GM18861 (cell line): Measurements from ENCODE around the gene TWNK.
"Not testable (repeated sequence)": the region's sequence is repeated elsewhere in the genome, so short reads cannot be mapped to it uniquely, and the experiment has no call there.

Source experiments
- ATAC-seq: cut with Tn5 transposase; IDR thresholded peaks from one replicate; pipeline ENCODE4 v1.9.1; 2021; ENCODE audit not compliant: unreplicated experiment

Gene TWNK

GRCh38 chr10:101029520-101030295 is 42.4 kb downstream of the TWNK start:
- ATAC-seq: no peak

- no peak for ATAC-seq
Measured at GRCh38 chr10:101030496-101031127, 43.3 kb downstream of the TWNK start.

DNA sequence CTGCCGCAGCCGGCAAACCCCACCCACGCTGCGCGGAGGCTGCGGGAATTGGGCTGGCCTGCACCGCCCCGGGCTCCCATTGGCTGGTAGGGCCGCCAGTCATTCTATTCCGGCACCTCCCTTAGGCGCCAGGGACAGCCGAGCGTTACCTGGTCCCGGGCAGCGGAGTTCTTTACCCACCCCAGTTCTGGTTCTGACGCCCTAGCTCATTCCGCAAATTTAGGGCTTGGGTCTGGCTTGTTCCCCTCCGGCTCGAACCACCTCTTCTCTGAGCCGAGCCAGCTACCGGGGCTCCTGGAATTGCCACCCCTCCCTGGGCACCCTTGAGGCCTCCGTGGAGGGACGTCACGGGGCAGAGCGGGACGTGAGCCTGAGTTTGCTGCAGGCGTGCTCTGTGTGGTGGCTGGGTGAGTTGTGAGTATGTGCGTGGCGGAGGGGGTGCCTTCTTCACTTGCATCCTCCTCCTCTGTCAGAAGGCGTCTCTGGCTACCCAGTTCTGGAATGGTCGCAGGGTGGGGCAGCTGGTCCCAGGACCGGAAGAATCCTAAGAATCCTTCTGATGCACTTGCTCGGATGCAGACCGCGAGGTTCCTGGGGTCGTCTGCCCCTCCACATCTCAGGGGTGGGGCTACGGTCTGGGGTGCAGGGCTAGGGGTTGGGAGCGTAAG is 43.9 kb downstream of the TWNK start, which contains the start of the genes PDZD7 and SFXN3:
TSS of gene PDZD7 (minus strand) at position 2 of the 668 bp plus-strand sequence. CDS start 910 bp downstream, outside the sequence.
TSS of gene SFXN3 (plus strand) at position 107 of the 668 bp plus-strand sequence. CDS start 3,461 bp downstream, outside the sequence.
- peak; percentile 78 for ATAC-seq

- no peak for ATAC-seq
Measured at GRCh38 chr10:101031796-101032636, 44.7 kb downstream of the TWNK start.

- no peak for ATAC-seq
Measured at GRCh38 chr10:101032637-101033224, 45.4 kb downstream of the TWNK start.

DNA sequence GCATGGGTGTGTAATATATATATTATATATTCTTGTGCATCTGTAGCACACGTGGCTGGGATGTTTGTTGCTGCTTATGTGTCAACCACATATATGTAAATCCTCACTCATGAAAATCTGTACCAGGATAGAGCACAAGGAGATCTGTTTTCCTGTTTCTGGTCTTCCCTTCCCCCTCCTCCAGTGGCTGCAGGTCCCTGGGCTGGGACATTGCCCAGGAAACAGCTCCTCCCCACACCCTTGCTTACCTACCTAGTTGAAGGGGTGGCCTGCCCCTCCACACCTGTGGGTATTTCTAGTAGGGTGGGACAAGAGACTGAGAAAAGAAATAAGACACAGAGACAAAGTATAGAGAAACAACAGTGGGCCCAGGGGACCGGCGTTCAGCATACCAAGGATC is 45.9 kb downstream of the TWNK start:
- no peak for ATAC-seq

GRCh38 chr10:101034404-101034803 is 47.1 kb downstream of the TWNK start:
- ATAC-seq: not testable (repeated sequence)

- ATAC-seq: no peak
Measured at GRCh38 chr10:101035314-101035713, 48.0 kb downstream of the TWNK start.

- ATAC-seq: no peak
Measured at GRCh38 chr10:101035916-101036702, 48.8 kb downstream of the TWNK start.

DNA sequence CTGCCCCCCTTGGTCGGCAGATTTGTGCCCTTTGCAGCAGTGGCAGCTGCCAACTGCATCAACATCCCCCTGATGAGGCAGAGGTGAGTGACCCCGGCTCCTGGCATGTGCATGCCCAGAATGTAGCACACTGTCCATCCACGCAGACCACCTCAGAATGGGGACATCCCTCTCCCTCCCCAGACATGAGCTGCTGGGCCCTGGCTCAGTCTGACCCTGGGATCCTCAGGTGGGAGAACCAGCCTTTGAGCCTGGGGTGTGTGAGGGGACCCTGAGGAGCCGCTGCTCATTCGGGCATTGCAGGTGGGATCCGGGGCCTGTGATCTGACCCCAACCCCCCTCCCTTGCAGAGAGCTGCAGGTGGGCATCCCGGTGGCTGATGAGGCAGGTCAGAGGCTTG is 49.4 kb downstream of the TWNK start:
- no peak for ATAC-seq

DNA sequence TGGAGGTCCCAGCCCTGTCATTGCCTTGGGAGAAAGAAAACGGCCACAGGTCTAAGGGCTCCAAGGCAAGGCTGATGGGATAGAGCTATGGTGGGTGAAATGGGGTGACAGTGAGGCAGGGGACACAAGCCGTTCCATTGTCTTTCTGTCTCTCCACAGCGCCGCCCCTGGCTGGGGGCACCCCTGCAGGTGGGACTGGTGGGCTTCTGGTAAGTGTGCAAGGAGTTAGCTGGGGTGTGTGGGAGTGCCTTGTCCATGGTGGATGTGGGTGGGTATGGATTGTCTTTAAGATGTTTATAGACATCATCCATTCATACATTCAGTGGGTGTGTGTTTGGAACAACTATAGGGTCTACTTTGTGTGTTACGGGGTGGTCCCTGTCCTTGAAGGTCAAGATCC is 51.1 kb downstream of the TWNK start:
- no peak for ATAC-seq

GRCh38 chr10:101040061-101040460 is 52.7 kb downstream of the TWNK start:
- no peak for ATAC-seq

DNA sequence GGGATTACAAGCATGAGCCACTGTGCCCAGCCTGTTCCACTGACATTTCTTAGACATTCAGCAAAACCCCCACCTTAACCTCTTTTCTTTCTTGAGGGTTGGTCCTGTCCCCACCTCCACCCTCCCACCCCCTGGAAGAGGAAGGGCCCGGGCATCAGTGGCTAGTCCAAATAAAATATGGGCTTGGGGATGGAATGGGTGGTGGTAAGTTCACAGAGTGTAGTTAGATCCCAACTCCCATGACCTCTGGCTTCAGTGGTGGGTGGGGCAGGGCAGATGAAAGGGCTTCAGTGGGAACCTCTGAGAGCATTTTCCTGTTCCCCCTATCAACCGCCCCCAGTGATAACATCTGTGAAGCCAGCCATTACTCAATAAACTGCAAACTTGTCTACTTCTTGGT is 53.5 kb downstream of the TWNK start:
- no peak for ATAC-seq

GRCh38 chr10:101041252-101041761 is 54.0 kb downstream of the TWNK start:
- ATAC-seq: peak; percentile 56

DNA sequence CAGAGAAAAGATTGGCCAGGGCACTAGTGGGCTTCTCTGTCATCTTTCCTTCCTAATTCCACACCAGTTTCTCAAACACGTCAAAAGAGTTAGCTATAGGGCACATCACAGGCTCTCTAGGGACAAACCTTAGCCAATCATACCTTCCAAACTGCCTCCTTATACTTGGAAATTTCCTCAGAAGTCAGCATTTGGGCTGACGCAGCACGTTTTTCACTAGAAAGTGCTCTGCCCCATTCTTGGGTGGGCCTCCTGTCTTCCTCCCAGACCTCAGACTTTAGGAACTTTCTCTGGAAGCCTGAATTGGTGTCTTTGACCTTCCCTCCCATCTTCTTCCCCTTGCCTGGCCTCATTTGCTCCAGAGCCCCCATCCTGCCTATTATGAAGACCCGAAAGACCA is 54.8 kb downstream of the TWNK start:
- ATAC-seq: no peak

GRCh38 chr10:101042667-101043362 is 55.5 kb downstream of the TWNK start:
- peak; percentile 89 for ATAC-seq

DNA sequence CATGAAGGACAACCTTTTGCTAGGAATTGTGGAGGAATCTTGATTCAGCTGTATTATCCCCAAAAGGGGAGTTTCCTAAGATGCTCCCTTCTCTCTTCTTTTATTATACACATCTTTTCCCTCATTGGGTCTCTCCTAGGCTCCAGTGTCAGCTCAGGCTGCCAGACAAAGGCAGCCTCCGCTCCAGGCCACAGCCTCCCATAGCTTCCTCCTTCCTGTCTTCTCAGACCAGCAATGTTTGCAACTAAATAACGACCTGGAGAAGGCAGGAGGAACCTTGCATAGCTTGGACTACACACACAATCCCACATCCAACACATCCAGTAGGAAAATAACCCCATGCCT is 56.0 kb downstream of the TWNK start:
- ATAC-seq: no peak
